T-helper 1 cell treated with Interleukin-12 subunit alpha and Interleukin-12 subunit beta and Interleukin-4 antibody, amounts not matched to agents 30 ng/mL and 1 ng/mL, for 36 hours (primary cell): ENCODE results near the gene CDHR1. TPM values are rescaled to one million over a fixed set of nuclear protein-coding genes. Genes with fewer than 3 reads are reported as not detected.
"Not testable (repeated sequence)": the region's sequence is repeated elsewhere in the genome, so short reads cannot be mapped to it uniquely, and the experiment has no call there.

ENCODE experiments used
- intact Hi-C: fragments of 100-400 bp; cut with micrococcal nuclease; formaldehyde crosslinking; loops from one replicate; pipeline ENCODE4 v1.15.1; 2024
- total RNA-seq: library from RNA; stranded (reverse); gene quantifications from 2 replicates; pipeline ENCODE4 v1.2.3, GENCODE V29; 2022

The CDHR1 gene
- total RNA-seq, 1 donor from 2014 or later = 0.20 TPM

DNA sequence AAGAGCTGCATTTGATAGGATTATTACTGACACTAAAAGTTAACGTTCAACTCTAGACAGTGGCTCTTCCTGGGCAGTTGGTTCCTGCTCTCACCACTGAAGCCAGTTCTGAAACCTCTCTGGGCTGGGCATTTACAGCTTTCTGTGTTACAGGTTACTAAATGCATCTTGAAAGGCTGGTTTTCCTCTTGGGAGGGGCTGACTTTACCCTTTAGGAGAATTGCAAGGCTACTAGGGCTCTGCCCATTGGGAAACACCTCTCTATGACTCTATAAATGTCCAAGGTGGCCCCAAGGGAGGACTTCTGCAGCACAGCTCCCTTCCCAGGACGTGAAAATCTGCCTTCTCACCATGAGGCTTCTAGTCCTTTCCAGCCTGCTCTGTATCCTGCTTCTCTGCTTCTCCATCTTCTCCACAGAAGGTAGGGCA is 20.8 kb upstream of the CDHR1 start, which contains the start of gene GPR15LG:
Gene GPR15LG (plus strand): TSS at position 301 of the 429 bp plus-strand sequence. CDS start 51 bp downstream, at position 352.
- intact Hi-C loops = no loop called here

DNA sequence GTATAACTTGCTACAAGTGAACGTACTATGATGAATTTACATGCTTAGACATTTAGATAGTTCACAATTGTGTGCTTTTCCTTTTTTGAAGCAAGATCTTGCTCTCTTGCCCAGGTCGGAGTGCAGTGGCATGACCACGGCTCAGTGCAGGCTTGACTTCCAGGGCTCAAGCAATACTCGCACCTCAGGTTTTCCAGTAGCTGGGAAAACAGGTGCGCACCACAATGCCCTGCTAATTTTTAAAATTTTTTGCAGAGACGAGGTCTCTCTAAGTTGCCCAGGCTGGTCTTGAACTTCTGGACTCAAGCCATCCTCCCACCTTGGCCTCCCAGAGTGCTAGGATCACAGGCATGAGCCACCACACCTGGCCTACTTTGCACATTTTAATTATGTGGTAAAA is 18.9 kb upstream of the CDHR1 start:
- intact Hi-C loops = no loop called here

DNA sequence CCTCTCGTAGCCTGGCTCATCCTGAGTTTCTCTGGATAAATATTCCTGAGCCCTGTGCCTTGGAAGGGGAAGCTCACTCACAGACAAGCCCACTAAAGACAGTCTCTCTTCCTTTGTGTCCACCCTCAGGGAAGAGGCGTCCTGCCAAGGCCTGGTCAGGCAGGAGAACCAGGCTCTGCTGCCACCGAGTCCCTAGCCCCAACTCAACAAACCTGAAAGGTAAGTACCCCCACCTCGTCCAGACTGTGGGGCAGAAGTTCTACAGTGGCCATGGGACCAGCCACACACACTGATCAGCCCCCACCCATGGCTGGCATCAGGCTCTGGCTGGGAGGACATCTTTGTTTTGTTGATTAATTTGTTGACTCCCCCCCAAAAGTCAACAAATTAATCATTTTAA is 18.0 kb upstream of the CDHR1 start:
- intact Hi-C loops = loop anchor here (2.0 kb wide), 1 partner anchor 38 kb away; the partner anchor contains the start of gene GHITM

DNA sequence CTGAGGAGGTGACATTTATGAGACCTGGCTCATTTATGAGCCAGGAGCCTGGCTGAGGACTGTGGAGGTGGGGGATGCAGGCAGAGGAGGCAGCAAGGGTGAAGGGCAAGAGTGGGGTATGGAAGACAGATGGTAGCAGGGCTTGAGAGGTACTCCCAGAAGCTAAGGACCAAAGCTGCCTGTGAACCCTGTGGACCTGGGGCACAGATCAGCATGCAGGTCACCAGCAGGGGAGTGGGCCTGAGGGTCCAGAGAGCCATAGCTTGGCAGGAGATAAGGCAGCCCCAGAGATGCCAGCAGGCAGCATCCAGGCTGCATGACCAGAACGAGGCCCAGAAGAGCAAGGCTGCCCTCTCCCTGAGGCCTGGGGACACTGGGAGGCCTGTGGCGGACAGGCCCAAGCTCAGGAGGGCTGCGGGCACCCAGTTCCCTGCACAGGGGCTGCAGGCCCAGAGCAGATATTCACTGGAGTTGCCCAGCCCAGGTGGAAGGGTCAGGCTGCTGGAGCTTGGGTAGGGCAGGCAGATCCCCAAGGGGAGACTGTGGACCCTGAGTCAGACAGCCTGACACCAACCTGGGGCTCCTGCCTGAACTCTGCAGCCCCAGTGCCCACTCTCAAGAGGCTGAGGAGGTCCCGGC is 17.4 kb upstream of the CDHR1 start:
- intact Hi-C loops = loop anchor here (2.0 kb wide), 1 partner anchor 38 kb away; the partner anchor contains the start of gene GHITM

DNA sequence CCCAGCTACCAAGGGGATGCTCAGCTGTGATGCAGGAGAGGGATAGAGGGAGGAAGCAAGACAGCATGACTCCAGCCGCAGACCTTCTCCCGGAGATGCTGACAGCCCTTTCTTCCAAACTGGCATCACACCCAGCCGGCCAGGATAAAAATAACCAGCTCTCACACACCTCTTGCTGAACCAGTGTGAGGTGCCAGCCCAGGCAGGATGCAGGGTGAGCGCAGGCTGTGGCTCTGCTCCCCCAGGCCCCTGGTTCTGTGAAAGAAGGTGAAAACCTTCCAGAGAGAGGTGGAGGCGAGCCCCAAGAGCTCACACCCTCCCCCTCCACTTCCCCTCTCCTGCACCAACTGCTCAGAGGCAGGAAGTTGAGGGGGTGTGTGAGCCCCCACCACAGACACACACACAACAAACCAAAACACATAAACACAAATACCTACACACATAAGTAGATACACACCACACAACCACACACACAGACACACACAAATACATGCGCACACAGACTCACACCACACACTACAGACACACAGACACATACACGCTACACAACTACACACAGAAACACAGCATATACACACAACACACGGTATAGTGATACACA is 16.7 kb upstream of the CDHR1 start:
- intact Hi-C loops = loop anchor here (2.0 kb wide), 1 partner anchor 39 kb away; the partner anchor contains the start of gene GHITM

DNA sequence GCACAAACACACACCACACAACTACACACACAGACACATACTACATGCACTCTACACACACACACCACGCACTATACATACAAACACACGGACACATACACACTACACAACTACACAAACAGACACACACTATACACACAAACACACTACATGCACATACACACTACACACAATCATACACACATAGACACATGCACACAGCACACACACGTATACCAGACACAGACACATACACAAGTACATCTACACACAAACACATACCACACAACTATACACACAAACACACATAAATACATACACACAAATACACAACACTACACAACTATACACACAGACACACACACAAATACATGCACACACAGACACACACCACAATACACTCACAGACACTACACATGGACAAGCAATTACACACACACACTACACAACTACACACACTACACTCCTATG is 16.2 kb upstream of the CDHR1 start:
- intact Hi-C loops = no loop called here

DNA sequence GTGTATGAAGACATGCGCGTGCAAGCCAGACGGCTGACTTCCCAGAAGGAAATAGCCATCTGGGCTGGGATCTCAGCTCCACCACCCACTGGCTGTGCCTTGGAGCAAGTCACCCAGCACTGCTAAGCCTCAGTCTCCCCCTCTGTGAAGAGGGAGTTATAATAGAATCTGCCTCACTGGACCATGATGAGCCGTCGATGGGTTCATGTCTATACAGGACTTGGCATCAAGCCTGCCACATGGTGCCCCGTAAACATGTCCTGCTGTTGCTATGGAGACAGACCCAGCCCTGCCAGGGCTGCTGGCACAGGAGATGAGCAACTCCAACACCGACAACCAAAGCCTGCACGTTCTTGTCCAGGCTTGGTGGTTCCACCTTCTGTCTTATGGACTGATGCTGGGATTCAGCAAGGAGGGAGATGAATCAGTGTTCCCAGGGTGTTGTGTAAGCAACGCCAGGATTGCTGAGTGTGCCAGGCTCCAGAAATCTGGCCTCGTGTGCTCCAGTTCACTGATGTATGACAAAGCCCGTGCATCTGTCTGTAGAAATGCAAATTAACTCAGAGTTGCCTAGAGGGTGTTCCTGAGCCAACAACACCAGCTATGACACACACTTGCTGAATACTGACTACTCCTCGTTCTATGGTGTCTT is 15.2 kb upstream of the CDHR1 start:
- intact Hi-C loops = no loop called here

DNA sequence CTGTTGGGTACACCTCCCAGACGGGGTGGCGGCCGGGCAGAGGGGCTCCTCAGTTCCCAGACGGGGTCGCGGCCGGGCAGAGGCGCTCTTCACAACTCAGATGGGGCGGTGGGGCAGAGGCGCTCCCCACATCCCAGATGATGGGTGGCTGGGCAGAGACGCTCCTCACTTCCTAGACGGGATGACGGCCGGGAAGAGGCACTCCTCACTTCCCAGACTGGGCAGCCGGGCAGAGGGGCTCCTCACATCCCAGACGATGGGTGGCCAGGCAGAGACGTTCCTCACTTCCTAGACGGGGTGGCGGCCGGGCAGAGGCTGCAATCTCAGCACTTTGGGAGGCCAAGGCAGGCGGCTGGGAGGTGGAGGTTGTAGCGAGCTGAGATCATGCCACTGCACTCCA is 14.0 kb upstream of the CDHR1 start:
- intact Hi-C loops = not testable (repeated sequence)

DNA sequence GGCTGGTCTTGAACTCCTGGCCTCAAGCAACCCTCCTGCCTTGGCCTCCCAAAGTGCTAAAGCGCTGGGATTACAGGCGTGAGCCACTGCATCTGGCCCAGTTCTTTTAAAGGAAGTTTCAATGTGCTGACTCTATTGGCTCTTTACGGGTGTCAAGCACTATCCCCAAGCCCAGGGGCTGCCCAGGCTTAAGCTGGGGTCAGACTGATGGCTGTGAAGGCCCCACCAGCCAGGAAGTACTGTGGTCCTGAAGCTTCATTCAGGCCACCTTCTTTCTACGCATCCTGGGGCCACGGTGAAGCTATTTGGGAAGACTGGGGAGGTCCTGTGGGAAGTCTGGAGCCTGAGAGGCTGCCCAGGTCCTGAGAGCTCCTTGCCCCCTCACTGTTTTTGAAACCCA is 12.7 kb upstream of the CDHR1 start:
- intact Hi-C loops = no loop called here

DNA sequence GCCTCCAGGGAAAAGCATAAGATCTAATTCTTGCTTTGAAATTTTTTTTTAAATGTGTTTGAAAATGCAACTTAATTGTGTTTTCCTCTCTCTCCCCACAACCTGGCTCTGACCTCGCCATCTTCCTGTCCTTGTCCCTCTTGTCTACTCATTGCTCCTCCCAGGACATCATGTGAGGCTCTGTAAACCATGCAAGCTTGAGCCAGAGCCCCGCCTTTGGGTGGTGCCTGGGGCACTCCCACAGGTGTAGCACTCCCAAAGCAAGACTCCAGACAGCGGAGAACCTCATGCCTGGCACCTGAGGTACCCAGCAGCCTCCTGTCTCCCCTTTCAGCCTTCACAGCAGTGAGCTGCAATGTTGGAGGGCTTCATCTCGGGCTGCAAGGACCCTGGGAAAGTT is 9.8 kb upstream of the CDHR1 start:
- intact Hi-C loops = no loop called here

DNA sequence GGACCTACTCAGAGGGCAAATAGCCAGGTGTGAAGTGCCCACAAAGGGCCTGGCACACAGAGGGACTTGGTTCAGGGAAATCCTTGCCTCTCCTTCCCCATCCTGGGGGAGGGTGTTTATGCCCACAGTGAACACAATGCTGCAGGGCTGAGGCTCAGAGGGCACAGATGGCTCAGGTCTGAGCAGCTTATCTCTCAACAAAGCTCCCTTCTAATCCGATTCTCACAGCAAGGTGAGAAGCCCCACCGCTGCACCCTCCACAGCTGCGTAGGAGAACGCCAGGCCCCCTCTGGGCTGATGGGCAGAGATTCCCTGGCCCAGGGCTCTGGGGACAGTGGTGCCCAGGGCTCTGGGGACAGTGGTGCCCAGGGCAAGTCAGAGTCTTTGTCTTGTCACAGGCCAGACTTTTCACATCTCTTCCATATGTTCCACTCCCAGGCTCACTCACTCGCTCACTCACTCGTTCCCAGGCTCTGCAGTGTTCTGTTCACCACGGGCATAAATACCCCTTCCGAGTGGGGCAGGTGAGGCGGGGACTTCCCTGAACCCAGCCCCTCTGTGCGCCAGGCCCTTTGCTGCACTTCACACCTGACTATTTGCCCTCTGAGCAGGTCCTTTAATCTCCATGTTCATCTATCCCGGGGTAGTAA is 8.7 kb upstream of the CDHR1 start:
- intact Hi-C loops = no loop called here

DNA sequence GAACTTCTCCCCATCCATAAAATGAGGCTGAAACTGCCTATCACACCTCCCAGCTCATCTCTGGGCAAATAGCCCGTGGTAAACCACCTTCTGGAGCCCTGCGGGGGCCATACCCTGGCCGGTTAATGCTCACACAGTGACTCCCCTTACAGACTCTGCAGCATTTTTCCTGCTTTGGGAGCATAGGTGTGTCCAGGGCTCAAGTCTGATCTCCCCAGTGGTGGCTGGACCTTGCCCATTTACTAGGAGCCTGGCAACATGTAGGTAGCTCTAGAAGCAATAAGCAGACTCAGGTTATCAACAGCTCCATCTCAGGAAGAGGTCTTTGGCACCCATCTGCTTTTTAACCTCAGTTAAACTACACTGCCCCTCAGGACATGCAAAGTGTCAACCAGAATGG is 5.5 kb upstream of the CDHR1 start:
- intact Hi-C loops = no loop called here

DNA sequence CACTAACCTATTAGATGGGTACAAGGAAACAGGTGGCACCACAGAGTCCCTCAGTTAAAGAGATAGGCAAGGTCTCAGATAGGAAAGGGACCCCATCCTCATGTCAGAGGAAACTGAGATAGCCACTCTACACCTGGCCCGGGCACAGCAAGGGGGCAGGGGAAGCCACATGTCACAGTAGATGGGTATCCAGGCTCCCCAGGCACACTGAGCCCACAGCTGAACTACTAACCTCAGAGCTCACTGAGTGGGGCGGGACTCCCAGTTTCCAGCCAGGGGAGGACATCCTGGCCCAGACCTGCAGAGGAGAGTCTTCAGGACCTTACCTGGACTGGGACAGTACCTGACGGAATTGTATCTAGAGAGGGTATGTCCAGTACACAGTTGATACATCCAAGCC is 3.7 kb upstream of the CDHR1 start:
- intact Hi-C loops = no loop called here

DNA sequence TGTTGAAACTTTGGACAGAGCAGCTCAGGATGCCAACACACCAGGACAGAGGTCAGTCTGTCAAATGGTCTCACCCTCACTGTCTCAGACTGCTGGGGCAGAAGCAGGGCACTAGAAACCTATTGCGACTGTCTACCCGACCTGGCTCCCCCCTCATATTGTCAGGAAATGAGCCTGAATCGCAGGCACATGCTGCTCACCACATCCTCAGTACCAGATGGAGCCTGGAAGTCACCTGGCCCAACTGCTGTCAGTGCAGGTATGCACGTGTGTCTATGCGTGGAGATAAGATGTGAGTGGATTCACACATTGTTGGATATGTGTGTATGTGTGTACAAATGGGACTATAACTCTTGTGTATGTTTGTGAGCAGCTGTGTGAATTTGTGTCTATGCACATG is 3.2 kb upstream of the CDHR1 start:
- intact Hi-C loops = no loop called here

DNA sequence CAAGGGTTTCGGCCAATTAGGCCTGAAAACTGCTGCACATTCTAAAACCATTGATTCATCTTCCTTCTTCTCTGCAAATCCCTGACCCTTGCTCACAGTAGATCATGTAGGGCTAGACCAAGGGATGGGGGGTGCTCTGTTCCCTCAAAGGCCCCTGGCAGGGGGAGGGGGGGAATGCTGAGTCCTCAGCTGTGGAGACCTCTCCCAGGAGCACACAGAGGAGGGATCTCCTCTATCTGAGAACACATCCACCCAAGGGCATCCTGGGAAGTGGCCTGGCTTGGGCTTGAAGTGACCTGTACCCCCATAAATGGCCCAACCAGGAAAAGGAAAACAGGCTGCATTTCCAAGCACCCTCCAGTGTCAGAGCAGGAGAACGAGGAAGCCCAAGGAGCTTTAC is 1.0 kb upstream of the CDHR1 start:
- intact Hi-C loops = no loop called here

DNA sequence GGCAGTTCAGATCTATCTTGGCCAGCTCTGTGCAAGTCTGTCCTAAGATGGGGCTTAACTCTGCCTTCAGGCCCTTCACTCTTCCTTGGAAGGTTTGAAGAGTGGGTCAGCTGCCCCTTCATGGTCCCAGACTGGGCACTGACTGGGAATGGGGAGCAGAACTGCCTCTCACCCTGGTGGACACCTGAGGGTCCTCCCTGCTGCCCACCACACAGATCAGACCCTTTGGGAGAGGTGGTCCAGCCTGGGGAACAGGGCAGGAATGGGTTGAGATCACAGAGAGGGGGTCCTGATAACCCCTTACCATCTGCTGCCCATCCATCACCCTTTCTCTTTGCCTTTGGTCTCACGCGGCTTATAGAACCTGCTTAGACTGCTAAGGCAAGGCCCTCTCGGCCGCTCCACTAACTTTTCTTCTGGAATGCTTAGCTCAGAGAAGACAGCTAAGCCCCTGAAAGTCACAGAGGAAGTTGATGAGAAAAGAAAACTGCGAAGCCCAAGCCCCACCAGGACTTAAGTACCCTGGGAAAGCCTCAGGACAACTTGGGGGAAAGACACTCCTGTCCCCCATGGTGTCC is 402 bp upstream of the CDHR1 start:
- intact Hi-C loops = no loop called here

DNA sequence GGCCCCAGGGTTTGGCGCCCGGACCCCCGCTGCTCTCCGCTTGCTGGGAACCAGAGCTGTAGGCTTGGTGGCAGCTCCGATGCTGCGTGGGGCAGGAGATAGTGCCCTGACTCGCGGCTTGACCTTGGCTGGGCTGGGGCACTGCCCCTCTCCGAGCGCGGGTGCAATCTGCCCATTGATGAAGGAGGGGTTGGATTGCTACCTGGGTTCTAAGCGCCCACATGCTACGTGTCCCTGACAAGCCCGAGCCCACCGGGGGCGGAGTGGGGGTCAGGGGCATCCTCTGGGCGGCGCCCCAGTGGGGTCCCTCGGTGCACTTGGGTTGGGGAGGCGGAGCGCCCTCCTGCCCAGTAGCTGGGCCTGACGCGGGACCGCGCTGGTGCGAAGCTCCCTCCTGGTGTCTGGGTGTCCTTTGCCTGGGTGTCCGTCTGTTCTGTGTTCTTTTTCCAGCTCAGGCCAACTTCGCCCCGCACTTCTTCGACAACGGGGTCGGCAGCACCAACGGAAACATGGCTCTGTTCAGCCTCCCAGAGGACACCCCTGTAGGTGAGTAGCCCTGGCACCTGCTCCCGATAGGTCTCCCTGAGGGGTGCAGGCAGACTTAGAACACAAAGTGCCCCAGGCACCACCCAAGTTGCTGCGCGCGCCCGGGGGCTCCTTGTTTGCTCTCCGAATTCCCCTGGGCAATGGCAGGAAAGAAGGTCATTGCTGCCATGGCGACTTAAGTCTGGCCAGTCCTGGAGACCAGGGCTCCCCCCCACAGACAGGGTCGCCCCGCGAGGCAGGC is 900 bp downstream of the CDHR1 start:
- intact Hi-C loops = no loop called here

DNA sequence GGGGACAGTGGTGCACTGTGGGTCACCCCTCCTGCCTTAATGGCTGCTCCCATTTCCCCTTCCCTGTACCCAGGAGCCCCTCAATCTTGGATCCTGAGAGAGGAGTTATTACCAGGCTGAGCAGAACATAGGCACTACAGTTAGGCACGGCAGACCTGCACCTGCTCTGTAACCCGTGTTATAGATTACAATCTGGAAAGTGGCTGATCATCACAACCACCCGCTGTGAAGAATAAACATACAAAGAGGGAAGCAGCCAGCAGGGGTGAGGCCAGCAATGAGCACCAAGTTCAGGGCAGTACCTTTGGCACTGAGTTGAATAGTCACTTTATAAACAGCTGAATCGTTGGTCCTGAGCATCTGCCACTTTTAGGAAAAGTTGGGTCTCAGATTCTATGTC is 1.7 kb downstream of the CDHR1 start:
- intact Hi-C loops = no loop called here

DNA sequence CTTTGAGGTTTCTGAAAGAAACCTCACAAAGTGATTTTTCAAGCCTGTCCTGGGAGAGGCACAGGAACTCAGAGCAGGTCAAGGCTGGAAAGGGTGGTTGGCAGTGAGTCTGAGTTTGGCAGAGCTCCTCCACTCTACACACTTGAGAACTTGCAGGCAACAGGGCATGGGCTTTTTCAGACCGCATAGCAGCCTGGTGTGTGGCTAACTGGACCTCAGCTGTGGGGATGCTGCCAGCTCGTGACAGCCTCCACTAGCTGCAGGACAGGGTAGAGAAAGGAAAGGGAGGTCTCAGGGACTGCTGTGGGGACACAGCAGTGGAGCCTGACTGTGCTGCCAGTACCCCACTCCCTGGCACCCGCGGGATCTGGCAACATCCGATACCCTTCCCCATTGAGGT is 2.6 kb downstream of the CDHR1 start:
- intact Hi-C loops = no loop called here

DNA sequence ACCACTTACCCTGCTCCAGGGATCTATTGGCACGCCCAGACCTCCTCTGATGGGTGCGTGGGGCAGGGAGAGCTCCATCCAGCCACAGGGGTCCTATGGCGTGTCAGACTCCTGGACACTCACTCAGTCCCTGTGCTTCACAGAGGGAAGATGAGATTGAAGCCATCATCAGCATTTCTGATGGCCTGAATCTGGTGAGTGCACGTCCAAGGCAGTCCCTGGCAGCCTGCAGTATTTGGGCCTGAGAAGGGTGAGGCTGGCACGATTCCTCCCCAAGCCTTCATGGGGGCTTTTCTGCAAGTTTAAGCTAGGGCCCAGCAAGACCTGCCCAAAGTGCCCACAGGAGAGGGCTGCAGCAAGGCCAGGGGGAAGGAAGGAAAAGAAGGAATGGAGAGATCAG is 3.3 kb downstream of the CDHR1 start:
- intact Hi-C loops = no loop called here
